Subcutaneous abdominal adipose tissue (tissue), 5 donors: Measurements from ENCODE around the gene ZBTB44.
A peak's percentile ranks its signal among the peaks of the same experiment; 100 is the strongest.
"Not testable (repeated sequence)": the region's sequence is repeated elsewhere in the genome, so short reads cannot be mapped to it uniquely, and the experiment has no call there.

Experiments used
- H3K27ac ChIP-seq: one replicate; pipeline ENCODE4 v1.7.0; 2013; ENCODE audit warnings: low read depth, mild to moderate bottlenecking, inconsistent platforms, low read length, moderate library complexity
- H3K27me3 ChIP-seq, 5 donors: one replicate each; pipeline ENCODE4 v1.7.0; 2013; ENCODE audit warnings: low read length in 5 of 5, inconsistent platforms in 1 of 5; ENCODE audit not compliant: control insufficient read depth in 5 of 5, insufficient read depth in 4 of 5
- H3K36me3 ChIP-seq, 5 donors: one replicate each; pipeline ENCODE4 v1.7.0; 2013; ENCODE audit warnings: low read length in 5 of 5; ENCODE audit not compliant: control insufficient read depth in 5 of 5, insufficient read depth in 5 of 5
- H3K4me1 ChIP-seq, 5 donors: one replicate each; pipeline ENCODE4 v1.7.0; 2013; ENCODE audit warnings: low read length in 5 of 5, mild to moderate bottlenecking in 3 of 5, moderate library complexity in 1 of 5; ENCODE audit not compliant: control insufficient read depth in 5 of 5, insufficient read depth in 5 of 5
- H3K4me3 ChIP-seq, 5 donors: one replicate each; pipeline ENCODE4 v1.7.0; 2013; ENCODE audit warnings: low read length in 5 of 5, low read depth in 1 of 5
- H3K9ac ChIP-seq, 5 donors: one replicate each; pipeline ENCODE4 v1.7.0; 2013; ENCODE audit warnings: low read length in 5 of 5, mild to moderate bottlenecking in 4 of 5, moderate library complexity in 3 of 5
- H3K9me3 ChIP-seq, 5 donors: one replicate each; pipeline ENCODE4 v1.7.0; 2013; ENCODE audit warnings: low read length in 5 of 5; ENCODE audit not compliant: control insufficient read depth in 5 of 5
- donor health status: healthy.
- donor health status: healthy.
- donor health status: healthy.
- donor health status: healthy.
- donor health status: healthy.

ZBTB44 gene

DNA sequence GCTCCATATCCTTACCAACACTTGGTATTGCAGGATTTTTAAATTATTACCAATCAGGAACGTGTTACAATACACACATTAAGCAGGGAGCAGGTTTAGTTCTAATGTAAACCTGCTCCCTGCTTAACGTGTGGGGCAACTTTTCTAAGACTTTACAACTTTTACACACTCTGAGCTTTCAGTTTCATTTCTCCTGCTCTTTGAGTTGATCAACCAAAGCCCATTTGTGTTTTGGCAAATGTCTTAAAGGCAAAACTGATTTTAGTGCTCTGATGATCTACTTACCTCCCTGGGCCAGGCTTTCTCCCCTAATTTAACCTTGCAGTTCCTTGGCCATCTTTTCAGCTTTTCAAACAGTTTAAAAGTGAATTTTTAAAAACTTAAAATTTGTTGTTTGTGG, 70.9 kb downstream of the ZBTB44 start:
- H3K9me3 ChIP-seq: no peaks in the 10 kb centered on the region
- H3K4me1 ChIP-seq: peaks cover 3 to 24% (median 16%) of the 10 kb centered on the region in 5 donors
- H3K9ac ChIP-seq: no peak overlapping the region
- H3K27ac ChIP-seq: no peak overlapping the region
- no peak overlapping the region for H3K4me3 ChIP-seq
- H3K36me3 ChIP-seq: peaks cover 0 to 6% (median 2%) of the 10 kb centered on the region in 5 donors
- H3K27me3 ChIP-seq: no peaks in the 10 kb centered on the region

DNA sequence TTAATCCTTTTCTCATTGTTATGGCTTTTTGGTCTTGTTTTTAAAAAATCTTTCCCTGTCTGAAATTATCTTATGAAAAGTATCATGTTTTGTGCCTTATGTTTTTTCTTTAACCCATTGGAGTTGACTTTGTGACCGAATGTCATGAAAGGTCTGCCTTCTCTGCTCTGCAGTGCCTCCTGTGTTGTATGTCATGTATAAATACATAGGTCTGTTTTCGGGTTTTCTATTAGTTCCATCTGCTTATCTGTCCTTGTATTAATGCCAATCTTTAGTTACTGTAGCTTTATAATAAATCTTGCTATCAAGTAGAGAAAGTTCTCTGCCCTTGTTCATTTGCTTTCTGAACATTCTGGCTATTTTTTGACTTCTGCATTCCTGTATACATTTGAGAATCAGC, 73.0 kb downstream of the ZBTB44 start:
- H3K4me3 ChIP-seq: no peak overlapping the region
- no peaks in the 10 kb centered on the region for H3K9me3 ChIP-seq
- H3K9ac ChIP-seq: no peak overlapping the region
- H3K4me1 ChIP-seq: peaks cover under 1 to 22% (median 11%) of the 10 kb centered on the region in 5 donors
- H3K36me3 ChIP-seq: peaks cover 2 to 19% (median 11%) of the 10 kb centered on the region in 5 donors
- no peak overlapping the region for H3K27ac ChIP-seq
- no peaks in the 10 kb centered on the region for H3K27me3 ChIP-seq

DNA sequence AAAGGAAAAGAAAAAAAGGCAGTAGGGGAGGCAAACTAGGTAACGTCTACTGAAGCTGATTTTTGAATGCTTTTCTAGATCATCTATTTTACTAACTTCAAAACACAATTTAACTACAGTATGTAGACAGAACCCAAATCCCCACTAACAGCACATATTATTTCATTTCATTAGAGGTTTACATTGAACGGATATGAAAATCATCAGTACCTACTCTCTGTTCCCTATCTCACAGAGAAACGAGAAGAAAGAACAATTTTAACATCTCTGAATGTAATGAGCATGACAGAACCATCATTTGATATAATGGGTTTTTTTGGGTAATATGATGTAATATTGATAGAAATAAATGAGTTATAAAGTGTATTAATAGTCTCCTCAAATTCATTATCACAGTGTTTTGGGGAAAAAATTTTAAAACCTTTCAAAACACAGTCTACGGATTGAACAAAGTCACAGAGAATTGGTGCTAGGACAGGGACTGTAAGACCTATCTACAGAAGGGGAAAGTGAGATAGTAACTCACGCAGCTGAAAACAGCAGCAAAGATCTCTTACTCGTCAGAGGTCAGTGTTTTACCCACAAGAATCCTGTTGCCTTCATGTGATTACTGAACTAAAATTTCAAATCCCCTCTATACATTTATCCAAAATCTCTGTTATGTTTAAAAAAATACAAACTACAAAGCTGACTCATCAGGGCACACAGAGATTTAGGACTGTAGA, 77.3 kb downstream of the ZBTB44 start:
- Histone ChIP-seq H3K36me3 (peaks cover 6 to 28% (median 14%) of the 10 kb centered on the region in 5 donors), H3K9me3 (no peaks in the 10 kb centered on the region), H3K4me3 (no peak overlapping the region), H3K27ac (no peak overlapping the region), H3K9ac (no peak overlapping the region), H3K27me3 (no peaks in the 10 kb centered on the region), H3K4me1 (peaks cover 0 to 21% (median 10%) of the 10 kb centered on the region in 5 donors)

DNA sequence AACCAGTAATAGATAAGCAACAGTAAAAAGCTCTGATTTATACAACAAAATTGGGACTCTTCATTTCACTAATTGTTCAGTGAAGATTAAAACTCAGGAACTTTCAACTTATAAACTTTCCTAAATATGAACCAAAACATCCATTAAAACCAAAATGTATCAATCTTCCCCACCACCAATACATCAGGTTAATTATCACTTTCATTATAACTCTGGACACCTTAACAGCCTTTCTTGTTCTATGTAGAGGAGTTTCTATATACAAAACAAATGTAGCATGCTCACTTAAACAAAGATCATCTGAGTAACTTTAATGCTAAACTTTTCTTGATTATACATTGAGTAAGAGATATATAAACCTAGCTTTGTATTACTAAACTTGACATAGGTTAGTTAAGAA, 80.4 kb downstream of the ZBTB44 start:
- Histone ChIP-seq H3K27ac (peak overlapping the region; percentile 5), H3K9me3 (no peaks in the 10 kb centered on the region), H3K4me3 (no peak overlapping the region), H3K9ac (no peak overlapping the region), H3K4me1 (peaks cover 0 to 14% (median 8%) of the 10 kb centered on the region in 5 donors), H3K36me3 (peaks cover 6 to 26% (median 14%) of the 10 kb centered on the region in 5 donors), H3K27me3 (no peaks in the 10 kb centered on the region)

DNA sequence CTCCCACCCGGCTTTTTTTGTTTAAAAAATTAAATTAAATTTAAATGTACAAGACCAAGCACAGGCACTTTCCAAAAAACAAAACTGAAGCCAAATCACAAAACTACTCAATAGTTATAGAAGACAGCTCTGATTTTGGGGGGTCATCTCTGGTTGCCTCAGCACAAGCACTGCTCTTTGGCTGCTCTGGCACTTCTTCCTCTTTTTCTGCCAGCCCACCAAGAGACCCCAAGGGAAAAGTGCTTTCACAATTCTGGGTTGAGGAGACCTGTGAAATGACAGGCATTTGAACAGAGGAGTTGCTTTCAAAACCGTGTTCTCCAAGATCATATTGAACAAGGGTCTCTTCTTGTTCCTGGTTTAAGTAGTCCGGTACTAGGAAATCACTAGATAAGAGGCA, 80.8 kb downstream of the ZBTB44 start:
- H3K36me3 ChIP-seq: peaks cover 6 to 23% (median 14%) of the 10 kb centered on the region in 5 donors
- H3K4me3 ChIP-seq, H3K9me3 ChIP-seq: not testable (repeated sequence)

DNA sequence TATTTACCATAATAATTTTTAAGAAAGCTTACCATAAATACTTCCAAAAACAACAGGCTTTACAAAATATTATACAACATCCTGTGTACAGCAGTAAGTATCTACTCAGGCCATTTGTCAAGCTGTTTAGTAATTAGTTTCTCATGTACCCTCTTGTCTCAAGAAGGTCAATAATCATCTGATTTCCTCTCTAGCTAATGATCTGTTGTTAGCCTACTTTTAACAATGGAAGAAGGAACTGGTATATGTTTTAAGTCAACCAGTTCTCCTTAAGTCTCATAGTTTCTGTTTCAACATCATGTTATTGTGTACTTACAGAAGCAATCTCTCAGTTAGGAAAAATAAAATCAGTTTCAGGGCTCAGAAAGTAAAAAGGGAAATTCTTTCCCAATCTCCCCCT, 81.2 kb downstream of the ZBTB44 start:
- H3K36me3 ChIP-seq: peaks cover 6 to 23% (median 14%) of the 10 kb centered on the region in 5 donors

More for the DNA sequence above, 80.8 kb downstream of the ZBTB44 start:
- Histone ChIP-seq H3K4me1 (peaks cover 0 to 10% (median 4%) of the 10 kb centered on the region in 5 donors), H3K27ac (peak overlapping the region; percentile 5)
- not testable (repeated sequence) for H3K27me3 ChIP-seq, H3K9ac ChIP-seq

DNA sequence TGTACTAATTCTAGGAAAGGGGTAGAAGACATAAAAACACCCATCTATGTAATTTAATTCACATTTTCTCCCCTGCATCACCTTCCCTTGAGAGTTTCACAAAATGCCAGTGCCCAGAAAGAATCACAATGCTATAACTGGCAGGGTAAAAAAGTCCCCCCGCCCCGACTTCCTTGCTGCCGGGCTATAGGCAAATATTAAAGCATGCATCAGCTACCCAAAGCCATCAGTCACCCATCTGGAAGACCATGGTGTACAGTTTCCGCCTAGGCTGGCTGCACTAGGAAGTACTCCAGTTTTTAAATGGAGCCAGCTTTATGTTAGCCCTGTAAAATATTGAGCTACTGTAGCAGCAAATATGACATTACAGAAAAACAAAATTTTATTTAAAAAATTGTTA, 87.3 kb downstream of the ZBTB44 start:
- peaks cover 0 to 6% (median 0%) of the 10 kb centered on the region in 5 donors for H3K4me1 ChIP-seq
- no peaks in the 10 kb centered on the region for H3K27me3 ChIP-seq
- no peaks in the 10 kb centered on the region for H3K36me3 ChIP-seq
- H3K27ac ChIP-seq: no peak overlapping the region
- no peak overlapping the region for H3K9ac ChIP-seq
- no peak overlapping the region for H3K4me3 ChIP-seq
- no peaks in the 10 kb centered on the region for H3K9me3 ChIP-seq

More for the DNA sequence above, 81.2 kb downstream of the ZBTB44 start:
- H3K27me3 ChIP-seq, H3K27ac ChIP-seq, H3K4me3 ChIP-seq, H3K9ac ChIP-seq, H3K4me1 ChIP-seq, H3K9me3 ChIP-seq: not testable (repeated sequence)

DNA sequence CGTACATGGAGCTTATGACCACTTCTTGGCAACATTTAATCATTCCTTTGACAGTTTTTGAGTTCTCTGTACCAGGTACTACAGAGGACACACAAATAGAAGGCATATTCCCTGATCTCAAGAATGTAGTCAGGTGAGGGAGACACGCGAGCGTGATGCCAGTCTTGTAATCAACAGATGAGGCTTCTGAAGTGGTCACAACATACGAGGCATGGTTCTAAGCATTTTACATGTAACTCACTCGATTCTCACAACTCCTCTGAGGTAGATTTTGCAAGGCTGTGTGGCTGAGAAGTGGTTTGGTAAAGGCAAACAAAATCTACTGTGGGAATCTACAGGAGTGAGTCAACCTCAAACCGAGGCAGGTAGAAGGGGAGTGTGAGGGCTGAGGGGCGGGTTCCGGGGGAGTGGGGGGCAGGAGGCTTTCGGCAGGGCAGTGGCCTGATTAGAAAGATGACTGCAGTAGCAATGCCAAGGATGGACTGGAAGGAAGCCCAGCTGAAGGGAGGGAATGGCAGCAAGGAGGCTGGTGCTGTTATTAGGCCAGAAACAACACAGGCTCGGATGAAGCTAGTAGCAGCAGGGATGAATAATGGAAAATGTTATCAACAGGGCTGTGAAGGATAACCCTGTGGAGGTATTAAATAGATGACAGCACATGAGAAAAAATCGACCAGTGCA, 91.3 kb downstream of the ZBTB44 start:
- H3K27ac ChIP-seq: no peak overlapping the region
- H3K9me3 ChIP-seq: no peaks in the 10 kb centered on the region
- no peaks in the 10 kb centered on the region for H3K36me3 ChIP-seq
- H3K4me3 ChIP-seq: no peak overlapping the region
- no peaks in the 10 kb centered on the region for H3K27me3 ChIP-seq
- H3K4me1 ChIP-seq: no peaks in the 10 kb centered on the region
- no peak overlapping the region for H3K9ac ChIP-seq

DNA sequence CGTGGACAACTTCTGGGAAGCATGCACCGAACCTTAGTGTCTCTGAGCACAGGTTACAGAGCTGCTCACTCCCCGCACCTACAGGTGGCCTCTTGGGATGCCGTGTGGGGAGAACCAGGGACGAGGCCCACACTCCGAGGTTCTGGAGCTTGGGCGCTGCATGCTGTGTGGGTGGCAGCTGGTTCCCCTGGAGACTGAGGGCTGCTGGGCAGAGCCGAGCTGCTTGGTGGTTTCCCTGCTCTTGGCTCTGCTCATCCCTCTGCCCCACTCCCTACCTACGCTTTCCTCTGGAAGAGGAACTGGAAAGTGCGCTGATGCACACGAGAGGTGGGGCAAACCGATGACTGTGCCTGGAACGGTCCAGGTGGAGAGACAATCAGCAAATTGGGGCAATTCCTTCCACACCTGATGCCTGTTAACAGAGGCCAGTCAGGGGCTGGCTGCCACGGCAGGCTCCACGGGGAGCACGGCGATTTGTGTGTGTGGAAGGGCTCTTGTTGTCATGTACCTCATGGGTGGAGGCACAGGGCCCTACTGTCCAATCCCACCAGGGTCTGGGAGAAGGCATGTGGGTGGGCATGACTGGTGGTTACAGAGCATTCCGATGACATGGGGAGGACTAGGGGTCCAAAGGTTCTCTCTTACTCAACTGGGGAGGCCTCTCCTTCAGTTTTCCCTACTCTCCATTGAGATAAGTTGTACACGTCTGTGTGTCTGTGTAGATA, 94.2 kb downstream of the ZBTB44 start:
- Histone ChIP-seq H3K27ac (no peak overlapping the region), H3K4me3 (no peak overlapping the region), H3K36me3 (no peaks in the 10 kb centered on the region), H3K4me1 (no peaks in the 10 kb centered on the region), H3K27me3 (peaks cover 0 to 8% (median 4%) of the 10 kb centered on the region in 5 donors), H3K9ac (no peak overlapping the region), H3K9me3 (no peaks in the 10 kb centered on the region)

DNA sequence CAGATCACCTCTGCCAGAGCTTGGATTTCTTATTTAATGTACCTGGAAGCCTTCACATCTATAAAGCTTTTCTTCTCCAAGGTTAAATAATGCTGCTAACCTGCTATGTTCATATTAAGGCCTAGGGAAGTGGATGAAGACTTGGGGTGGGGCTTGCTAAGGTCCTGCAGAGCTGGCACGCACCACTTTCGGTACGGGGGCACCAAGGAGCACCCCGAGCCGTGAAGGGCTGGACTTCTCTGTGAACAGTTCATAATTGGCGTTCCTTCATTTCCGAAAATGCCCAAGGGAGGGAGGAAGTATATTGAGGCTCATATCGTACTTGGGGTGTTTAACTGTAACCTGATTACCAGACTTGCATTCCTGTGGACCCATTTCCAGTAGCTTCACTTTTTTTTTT, 95.6 kb downstream of the ZBTB44 start:
- no peak overlapping the region for H3K4me3 ChIP-seq
- H3K9ac ChIP-seq: no peak overlapping the region
- no peak overlapping the region for H3K27ac ChIP-seq
- no peaks in the 10 kb centered on the region for H3K36me3 ChIP-seq
- peaks cover 0 to 9% (median 5%) of the 10 kb centered on the region in 5 donors for H3K27me3 ChIP-seq
- no peaks in the 10 kb centered on the region for H3K9me3 ChIP-seq
- no peaks in the 10 kb centered on the region for H3K4me1 ChIP-seq
